Measurements from ENCODE around the gene BRAF. TPM values are rescaled to one million over a fixed set of nuclear protein-coding genes. Genes with fewer than 3 reads are reported as not detected.
"Not testable (repeated sequence)": the region's sequence is repeated elsewhere in the genome, so short reads cannot be mapped to it uniquely, and the experiment has no call there.

Gene BRAF
- polyA plus RNA-seq, 1 donor, result 12.2 TPM

DNA sequence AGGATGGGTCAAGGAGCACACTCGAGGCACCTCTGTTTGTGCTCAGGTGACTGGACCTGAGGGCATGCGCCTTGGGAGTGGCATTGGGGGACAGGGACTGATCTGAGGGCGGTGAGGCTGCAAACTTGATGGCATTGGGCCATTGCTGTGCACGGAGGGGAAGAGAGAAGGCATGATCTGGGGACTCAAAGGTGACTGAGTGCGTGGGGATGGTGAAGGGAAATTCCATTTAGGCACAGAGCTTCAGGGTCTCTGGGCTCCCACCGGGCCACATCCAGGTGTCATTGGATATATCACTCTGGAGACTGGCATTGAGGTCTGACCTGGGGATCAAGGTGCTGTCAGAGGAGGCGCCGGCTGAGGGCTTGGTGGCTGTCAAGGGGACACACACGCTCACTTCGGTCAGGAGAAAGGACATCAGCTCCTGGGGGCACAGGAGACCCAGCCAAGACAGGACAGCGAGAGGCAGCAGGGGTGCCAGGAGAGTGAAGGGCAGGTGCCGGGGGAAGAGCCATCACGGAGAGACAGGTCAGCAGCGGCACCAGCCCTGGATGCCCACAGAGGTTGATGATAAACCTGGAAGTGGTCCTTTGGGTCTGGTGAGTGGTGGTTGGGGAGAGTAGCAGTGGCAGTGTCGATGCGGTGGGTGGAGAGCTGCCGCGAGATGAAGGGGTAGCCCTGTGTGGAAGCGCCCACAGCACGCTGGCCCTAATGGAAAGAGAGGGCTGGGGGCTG, 246.5 kb downstream of the BRAF start:
- no peak for DNase-seq

DNA sequence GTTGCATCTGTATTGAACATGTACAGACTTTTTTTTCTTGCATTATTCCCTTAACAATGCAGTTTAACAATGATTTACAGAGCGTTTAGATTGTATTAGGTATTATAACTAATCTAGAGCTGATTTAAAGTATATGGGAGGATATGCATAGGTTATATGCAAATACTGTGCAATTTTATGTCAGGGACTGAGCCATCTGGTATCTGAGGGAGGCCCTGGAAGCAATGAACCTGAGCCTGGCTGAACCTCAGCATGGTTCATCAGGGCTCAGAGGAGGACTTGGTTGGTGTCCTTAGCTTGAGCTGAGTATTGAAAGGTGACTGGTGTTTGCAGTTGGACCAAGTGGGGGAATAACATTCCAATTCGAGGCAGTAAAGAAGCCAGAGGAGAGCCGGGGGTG, 247.2 kb downstream of the BRAF start:
- no peak for DNase-seq

DNA sequence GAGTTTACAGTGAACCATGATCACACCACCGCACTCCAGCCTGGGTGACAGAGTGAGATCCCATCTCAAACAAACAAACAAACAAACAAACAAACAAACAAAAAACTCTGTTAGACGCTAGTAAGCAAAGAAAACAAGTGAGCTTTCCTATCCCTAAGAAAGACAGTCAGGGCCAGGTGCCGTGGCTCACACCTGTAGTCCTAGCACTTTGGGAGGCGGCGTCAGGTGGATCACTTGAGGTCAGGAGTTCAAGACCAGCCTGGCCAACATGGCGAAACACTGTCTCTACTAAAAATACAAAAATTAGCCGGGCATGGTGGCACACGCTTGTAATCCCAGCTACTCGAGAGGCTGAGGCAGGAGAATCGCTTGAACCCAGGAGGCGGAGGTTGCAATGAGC, 247.8 kb downstream of the BRAF start:
- DNase-seq, result not testable (repeated sequence)

DNA sequence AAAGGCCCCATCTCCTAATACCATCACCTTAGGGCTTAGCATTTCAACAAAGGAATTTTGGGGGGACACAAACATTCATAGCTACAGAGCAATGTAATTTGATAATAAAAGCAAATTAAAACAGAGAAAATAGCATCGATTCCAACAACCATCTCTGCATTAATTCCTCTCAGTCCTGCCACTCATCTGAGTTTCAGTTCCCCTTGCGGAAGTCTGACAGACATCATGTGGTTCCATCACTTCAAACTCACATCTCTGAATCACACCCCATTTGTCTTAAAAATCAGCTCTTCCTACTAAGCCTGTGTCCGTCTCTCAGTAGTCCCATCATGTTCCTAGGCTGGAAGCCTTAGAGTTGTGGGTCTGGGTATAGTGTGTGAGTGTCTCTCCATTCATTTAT, 248.4 kb downstream of the BRAF start:
- DNase-seq, result no peak

DNA sequence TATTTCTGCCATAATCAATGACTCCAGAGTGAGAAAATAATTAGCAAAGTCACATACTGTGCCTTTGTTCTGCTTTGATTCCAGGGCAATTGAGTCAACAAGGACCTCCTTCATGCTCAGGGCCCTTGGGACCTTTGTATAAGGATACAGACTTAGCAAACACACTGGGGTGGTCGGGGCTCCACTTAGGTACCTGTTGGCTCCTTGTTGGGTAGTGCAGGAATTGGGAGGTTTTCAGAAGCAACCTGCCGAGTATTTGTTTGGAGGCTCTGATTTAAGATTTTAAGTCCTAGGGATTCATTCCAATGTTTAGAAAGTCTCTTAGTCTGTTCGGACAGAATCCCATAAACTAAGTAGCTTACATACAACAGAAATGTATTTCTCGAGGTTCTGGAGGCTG, 249.0 kb downstream of the BRAF start:
- DNase-seq, result no peak

DNA sequence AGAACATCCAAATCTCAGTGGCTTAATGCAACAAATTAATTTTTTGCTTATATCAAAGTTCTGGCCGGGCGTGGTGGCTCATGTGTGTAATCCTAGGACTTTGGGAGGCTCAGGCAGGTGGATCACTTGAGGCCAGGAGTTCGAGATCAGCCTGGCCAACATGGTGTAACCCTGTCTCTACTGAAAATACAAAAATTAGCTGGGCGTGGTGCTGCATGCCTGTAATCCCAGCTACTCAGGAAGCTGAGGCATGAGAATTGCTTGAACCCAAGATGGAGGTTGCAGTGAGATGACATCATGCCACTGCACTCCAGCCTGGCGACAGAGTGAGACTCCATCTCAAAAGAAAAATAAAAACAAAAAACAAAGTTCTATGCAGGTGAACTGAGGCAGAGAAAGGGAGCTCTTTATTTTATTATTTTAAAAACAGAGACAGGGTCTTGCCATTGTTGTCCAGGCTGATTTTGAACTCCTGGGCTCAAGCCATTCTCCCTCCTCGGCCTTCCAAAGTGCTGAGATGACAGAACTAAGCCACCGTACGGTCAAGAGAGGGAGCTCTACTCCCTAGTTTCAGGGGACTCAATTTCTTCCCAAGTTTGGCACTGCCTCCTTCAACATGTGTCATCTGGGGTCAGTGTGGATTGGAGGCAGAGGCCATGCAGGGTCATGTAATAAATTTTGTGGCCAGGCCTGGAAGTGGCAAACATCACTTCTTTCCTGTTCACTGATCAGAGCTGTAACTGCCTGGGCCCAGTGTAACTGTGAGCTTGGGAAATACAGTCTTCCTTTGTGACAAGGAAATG, 249.6 kb downstream of the BRAF start:
- no peak for DNase-seq

DNA sequence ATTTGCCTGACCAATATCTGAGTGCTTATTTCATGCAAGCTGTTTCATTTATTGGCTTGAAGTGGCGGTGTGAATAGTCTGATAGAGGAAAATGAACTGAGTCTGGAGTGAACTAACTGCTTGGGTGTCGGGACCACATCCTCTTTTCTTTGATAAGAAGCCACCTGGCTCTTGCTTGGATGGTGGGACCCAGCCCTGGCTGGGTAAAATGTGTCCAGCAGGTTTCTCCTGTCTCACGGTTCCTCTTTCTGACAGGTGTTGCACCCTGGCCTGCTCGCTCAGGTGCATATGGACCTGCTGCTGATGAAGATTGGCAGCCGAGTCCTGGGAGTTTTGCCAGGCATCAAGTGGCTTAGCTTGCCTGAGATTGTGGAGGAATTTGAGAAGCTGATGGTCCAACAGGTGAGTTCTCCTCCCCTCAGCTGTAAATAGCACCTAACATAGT, 250.4 kb downstream of the BRAF start:
- no peak for DNase-seq

DNA sequence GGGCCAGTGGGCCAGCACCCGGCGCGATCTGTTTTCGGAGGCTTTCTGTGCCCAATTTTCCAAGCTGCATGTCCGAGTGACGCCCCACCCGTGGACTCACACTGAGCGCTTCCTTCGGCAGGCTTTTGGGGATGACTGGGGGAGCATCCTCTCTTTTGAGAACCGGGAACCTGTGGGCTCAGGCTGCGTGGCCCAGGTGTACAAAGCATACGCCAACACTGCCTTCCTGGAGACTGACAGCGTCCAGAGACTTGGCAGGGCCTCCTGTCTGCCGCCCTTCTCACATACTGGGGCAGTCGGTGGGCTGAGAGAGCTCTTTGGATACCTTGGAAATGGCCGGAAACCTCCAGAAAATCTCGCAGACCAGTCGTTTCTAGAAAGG, 251.0 kb downstream of the BRAF start:
- no peak for DNase-seq

DNA sequence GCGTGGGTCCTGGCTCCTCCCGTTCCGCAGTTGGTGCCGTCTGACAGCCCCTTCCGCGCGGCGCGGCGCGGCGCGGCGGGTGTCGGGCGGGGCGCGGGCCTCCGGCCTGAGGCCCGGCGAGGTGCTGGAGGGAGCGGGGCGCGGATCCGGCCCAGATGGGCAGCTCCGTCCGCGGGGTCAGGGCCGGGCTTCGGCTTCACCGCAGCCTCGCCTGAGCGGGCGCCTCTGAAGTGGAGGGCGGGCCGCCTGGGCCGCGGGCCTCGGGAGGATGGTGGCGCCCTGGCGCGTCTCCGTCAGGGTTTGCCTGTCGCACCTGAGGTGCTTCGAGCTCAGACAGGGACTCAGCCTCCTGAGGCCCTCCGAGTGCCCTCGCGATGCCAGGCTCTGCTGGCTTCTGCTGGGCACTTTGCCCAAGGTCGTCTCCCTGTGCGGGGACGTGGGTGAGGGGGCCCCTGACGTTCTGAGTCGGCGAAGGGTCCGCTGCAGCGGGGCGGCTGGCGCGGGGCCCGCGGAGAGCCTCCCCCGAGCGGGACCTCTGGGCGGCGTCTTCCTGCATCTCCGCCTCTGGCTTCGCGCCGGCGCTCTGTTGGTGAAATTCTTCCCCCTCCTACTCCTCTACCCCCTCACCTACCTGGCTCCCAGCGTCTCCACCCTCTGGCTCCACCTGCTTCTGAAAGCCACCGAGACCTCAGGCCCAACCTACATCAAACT, 251.5 kb downstream of the BRAF start:
- DNase-seq, result peak; percentile 61

DNA sequence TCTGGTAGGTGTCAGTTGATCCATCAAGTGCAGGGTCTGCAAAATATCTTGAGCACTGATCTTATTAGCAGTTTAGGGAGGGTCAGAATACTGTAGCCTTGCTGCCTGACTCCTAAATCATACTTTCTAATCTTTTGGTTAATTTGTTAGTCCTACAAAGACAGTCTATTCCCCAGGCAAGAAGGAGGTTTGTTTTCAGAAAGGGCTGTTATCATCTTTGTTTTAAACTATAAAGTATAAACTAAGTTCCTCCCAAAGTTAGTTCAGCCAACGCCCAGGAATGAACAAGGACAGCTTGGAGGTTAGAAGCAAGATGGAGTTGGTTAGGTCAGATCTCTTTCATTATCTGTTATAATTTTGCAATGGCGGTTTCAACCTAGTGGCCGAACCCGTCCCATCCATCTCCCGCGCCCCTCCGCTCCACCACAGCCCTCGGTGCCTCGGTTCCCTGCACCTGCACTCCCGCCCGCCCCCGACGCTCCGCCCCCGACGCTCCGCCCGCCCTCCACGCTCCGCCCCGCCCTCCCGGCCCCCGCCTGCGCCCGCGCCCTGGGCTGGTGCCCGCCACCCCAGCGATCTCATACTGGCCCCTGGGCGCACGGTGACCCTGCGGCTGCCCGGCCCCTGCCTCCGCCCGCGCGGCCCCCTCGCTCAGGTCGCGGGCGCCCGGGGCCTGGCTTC, 252.2 kb downstream of the BRAF start, which contains the start of gene ADCK2:
ADCK2 (plus strand) TSS at position 564 of the 681 bp plus-strand sequence. CDS start 386 bp downstream, outside the sequence.
- DNase-seq, result no peak

DNA sequence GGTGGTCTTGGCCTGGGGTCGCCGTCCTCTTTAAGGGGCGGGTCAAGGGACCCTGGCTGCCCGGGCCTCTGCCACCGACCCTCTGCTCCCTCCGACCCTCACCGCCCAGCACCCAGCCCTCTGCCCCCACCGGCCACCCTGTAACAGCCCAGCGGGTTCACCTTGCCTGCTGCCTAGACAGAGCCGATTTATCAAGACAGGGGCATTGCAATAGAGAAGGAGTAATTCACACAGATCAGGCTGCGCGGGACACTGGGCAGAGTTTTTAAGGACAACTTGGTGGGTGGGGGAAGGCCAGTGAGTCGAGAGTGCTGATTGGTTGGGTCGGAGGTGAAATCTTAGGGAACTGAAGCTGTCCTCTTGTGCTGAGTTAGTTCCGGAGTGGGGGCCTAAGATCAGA, 252.8 kb downstream of the BRAF start:
- no peak for DNase-seq

DNA sequence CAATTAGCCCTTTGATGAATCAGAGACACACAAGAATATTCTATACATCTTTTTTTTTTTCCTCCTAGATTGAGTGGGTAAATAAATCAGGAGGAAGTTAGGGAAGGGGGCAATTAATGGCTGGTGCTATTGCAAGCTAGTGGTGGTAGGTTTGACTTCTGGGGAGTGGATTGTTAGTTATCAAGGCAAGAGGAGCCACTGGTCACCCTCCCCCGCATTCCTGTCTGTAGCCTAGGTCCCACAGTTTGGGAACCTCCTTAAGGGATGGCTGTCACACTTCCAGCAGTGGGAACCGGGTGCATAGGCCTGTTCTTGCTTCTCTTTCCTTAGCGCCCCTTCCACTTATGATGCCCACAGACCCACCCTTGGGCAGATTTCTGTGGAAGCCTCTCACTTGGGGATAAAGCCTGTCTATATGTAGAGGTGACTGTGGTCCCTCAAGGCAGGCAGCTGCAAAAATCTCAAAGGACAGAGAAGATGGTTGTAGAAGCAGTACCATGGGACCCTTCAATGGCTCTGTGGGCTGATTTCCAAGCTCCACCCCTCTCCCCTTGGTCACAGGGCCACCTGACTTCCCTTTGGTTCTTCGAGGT, 254.3 kb downstream of the BRAF start:
- DNase-seq, result no peak

DNA sequence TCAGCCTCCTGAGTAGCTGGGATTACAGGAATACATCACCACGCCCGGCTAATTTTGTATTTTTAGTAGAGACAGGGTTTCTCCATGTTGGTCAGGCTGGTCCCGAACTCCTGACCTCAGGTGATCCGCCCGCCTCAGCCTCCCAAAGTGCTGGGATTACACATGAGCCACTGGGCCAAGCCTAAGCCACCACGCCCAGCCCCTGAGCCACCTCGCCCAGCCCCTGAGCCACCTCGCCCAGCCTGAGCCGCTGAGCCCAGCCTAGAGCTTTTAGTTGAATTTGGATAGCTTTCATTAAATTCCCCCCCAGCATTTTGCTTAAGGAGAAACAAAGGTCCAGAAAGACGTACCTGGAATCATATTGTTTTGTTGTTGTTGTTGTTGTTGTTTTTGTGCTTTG, 254.9 kb downstream of the BRAF start:
- DNase-seq, result not testable (repeated sequence)

DNA sequence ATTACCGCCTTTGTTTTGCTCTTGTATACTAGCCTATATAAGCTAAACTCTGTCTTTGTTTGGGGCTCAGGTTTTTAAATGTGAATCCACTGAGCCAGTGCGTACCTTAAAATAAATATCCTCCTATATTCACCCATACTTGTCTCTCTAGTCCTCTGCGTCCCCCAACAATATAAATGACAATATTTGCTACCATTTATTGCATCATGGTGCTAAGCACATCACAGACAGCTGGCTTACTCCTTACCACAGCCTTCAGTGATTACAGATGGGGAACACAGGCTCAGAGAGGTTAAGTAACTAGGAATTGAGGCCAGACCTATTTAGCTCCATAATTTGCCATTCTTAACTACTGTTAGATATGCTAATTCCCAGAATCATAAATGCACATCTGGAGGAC, 255.4 kb downstream of the BRAF start:
- DNase-seq, result no peak

Other genes starting within 250 kb of the BRAF start
- gene NDUFB2, start 228.2 kb downstream of the BRAF start, polyA plus RNA-seq (ENCODE audit: insufficient read length), result 148 TPM
- gene MRPS33, start 90.0 kb upstream of the BRAF start, polyA plus RNA-seq (ENCODE audit: insufficient read length), result 73.3 TPM
- 0.57 TPM for gene TMEM178B, start 149.1 kb upstream of the BRAF start, polyA plus RNA-seq (ENCODE audit: insufficient read length)

Measured in hindlimb muscle (tissue), 1 donor.